Islet precursor cell (in vitro differentiated cells): Measurements from ENCODE around the gene HSPA9.
A peak's percentile ranks its signal among the peaks of the same experiment; 100 is the strongest.

Experiments used
- DNase-seq: peaks from one replicate; pipeline ENCODE4 v3.0.0-alpha.2; 2018

Gene HSPA9

DNA sequence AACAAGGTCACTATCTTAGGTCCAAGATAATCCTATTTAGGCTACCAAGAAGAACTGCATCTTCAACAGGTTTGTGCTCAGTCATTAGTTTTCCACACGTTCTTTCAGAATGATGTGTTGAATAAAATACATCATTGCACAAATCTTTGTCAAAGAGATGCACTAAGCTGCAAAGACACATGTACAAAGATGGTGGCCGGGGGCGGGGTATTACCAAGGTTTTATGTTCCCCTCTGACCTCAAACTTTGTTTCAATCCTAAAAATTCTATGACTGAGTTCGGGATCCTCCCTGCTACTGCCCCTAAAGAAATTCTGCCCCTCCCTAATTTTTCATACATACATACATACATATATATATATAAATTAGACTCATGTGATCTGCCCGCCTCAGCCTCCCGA is 14.2 kb downstream of the HSPA9 start:
- DNase-seq: no peak

DNA sequence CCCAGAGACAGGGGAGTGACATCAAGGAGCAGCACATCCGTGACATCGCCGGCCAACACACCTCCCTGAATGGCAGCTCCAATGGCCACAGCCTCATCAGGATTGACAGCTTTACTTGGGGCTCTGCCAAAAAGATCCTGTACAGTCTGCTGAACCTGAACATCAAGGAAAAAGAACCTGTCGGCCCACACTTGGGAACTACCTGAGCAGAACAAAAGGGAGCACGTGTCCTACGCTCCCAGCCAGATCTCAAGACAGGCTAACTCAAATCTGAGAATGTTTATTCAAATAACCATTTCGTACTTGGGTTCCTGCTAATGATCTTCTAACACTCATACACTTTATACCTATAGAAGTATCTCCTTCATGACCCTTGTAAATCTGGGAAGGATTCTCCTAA is 15.3 kb downstream of the HSPA9 start:
- no peak for DNase-seq

DNA sequence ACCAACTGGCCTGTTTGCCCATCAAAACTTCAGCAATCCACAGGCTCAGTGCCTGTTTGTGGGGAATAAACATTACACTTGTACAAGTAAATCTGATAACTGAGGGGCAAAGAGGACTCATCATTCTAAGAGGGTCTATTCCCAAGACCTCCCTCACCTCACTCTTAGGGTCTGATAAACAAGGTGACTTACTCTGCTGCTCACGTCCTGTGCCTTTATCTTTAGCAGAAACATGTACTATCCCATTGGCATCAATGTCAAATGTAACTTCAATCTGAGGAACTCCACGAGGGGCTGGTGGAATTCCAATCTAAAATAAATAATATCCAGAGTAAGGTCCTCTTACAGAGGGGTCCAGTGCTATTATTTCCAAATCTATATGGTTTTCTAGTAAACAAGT is 17.5 kb downstream of the HSPA9 start:
- no peak for DNase-seq

DNA sequence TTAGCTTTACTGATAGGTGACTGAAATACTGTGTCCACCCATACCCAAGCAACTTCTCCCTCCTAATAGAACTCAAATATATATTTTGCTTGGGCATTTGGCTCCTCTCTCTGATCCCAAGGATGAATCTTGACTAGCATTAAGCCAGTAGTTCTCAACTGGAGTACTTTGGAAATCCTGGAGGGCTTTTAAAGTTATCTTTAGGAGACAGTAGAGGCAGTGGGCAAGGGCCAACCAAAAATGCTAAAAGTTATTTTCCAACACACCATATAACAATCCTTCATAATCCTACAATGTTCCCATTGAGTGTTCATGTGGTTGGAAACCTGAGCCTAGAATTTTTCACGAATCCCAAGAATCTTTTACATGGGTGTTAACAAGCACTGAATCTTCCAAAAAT is 21.1 kb downstream of the HSPA9 start:
- DNase-seq: no peak

DNA sequence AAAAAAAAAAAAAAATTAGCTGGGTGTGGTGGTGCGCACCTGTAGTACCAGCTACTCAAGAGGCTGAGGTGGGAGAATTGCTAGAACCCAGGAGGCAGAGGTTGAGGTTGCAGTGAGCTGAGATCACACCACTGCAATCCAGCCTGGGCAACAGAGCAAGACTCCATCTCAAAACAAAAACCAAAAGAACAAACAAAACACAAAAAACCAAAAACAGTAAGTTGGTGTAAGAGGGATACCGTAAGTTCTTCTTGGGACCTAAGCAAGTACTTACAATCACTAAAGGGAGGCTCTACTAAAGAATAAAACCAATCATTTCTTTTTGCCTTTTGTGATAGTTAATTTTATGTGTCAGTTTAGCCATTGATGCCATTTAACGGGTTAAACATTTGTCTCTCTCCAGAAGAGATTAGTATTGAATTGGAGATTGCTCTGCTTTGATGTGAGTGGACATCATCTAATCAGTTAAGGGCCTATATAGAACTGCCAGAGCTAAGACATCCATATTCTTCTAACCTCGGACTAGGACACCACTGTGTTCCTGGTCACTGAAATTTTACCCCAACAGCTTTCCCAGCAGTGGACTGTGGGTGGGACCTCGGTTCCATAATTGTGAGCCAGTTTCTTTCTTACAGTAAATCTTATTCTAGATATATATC is 21.6 kb downstream of the HSPA9 start:
- no peak for DNase-seq

DNA sequence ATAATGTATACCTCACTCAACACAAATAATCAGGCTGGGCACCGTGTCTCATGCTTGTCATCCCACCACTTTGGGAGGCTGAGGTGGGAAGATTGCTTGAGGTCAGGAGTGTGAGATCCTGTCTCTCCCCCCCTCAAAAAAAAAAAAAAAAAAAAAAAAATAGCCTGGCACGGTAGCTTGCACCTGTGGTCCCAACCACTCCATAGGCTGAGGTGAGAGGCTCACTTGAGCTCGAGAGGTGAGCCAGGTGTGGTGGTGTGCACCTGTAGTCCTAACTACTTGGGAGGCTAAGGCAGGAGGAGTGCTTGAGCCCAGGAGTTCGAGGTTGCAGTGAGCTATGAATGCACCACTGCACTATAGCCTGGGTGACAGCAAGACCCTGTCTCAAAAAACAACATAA is 22.5 kb downstream of the HSPA9 start:
- no peak for DNase-seq

DNA sequence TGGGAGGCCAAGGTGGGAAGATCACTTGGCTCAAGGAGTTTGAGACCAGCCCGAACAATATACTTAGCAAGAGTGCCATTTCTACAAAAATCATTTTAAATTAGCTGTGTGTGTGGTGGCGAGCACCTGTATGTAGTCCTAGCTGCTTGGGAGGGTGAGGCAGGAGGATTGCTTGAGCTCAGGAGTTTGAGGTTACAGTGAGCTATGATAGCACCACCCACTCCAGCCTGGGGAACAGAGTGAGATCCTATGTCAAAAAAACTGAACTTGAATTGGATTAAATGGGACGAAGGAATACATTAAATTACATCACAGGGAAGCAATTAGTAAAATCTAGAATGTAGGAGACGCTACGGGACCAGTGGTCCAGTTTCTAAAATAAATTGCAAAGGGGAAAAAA is 25.8 kb downstream of the HSPA9 start:
- no peak for DNase-seq

DNA sequence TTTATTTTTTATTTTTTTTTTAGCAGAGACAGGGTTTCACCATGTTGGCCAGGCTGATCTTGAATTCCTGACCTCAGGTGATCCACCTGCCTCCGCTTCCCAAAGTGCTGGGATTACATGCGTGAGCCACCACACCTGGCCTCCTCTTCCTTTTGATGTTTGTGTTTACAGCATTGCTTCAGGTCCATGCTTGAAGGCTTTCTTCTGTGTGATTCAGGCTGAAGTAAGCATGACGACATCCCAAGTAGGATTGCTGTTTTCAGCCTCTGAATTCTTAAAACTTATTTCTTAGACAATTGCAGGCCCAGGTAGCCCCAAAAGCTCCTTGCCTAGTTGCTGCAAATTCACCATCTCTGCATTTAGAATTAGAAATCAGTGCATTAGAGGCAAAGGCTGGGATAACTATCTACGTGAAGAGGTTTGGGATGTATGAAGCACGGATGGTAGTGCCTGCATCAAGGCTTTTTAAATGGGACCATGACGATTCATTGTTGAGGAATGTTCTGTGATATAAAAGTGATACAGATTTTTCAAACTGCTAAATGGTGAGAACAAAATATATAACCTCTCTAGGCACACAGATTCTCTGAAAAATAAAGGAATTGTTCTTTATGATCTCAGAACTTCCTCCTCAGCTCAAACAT is 29.2 kb downstream of the HSPA9 start:
- no peak for DNase-seq

DNA sequence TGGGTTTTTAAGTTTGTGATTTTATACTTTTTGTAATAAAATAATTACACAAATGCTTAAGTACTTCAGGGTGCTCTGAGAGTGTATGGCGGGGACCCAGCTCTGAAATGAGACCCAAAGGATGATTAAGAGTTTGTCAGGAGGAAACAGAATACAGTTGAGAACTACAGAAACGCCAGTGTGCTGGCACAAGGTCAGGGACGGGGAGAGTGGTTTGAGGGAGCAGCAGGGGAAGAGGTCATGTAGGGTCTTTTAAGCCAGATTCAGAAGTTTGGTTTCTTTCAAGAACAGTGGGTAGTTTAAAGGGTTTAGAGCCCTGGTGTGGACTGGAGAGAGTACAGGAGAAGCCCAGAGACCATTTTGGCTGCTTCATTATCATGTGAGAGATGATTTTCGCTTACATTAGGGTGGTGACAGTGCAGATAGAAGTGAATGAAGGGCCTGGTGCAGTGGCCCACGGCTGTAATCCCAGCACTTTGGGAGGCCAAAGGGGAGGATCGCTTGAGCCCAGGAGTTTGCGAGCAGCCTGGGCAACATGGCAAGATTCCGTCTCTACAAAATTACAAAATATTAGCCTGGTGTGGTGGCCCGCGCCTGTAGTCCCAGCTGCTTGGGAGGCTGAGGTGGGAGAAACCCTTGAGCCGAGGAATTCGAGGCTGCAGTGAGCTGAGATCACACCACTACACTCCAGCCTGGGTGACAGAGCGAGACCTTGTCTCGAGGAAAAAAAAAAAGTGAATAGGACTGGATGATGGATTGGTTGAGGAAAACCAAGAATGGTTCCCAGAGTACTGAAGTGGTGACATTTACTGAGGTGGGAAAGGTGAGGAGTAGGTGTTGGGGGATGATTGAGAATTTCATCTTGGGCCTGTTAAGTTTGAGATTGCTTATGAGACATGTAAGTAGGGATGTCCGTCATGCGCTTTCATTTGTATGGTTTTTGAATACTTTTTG is 30.7 kb downstream of the HSPA9 start:
- no peak for DNase-seq

DNA sequence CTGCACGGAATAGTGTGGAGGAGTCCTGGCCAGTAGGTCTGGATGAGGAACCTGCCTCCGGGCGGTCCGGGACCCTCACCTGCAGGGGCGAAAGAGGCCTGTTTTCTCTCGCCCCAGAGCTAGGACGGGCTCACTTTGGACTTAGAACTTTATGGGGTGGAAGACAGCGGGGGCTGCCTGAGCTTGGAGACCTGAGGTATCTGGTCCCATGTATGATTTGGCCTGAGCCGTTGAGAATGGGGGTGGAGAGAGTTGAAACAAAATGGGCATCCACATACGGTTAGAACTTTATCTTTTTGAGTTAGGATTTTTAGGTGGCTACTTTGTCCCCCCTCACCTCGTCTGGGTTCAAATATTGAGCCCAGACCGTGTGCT is 31.5 kb downstream of the HSPA9 start:
- no peak for DNase-seq

DNA sequence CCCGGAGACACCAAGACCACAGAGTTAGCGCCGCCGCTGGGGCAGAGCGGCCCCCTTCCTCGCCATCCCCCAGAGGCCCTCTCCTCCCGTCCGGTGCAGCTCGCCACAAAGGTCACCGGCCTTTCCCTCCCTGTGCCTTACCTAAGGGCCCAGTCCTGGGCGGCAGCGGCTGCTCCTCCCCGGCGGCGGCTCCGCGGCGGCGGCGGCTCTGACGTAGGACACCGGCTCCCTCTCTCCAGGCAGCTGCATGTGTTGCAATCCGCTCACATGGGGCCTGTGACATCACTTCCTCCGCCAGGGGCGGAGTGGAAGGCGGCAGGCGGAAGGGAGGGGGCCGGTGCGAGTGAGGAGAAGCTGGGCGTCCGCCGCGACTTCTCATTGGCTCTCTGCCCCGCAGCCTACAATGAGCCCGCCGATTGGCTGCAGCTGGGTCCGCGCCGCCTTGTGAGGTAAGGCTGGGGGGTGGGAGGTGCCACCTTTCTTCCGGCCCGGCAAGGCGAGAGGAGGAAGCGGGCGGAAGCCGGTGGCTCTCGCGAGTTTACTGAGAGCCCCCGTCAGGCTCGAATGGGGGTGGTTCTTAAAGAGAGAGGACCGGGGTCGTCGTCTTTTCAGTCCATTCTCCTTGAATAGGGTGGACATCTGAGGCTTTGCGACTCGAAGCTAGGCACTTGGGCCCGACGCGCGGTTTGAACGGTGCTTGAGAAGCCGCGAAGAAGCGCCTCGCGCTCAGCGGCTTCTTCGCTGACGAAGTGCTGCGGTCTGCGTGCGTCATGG is 32.1 kb downstream of the HSPA9 start, which contains the start of gene ETF1:
ETF1 (minus strand) TSS at position 281 of the 774 bp plus-strand sequence. CDS start 318 bp downstream, outside the sequence.
- DNase-seq: peak; percentile 100

DNA sequence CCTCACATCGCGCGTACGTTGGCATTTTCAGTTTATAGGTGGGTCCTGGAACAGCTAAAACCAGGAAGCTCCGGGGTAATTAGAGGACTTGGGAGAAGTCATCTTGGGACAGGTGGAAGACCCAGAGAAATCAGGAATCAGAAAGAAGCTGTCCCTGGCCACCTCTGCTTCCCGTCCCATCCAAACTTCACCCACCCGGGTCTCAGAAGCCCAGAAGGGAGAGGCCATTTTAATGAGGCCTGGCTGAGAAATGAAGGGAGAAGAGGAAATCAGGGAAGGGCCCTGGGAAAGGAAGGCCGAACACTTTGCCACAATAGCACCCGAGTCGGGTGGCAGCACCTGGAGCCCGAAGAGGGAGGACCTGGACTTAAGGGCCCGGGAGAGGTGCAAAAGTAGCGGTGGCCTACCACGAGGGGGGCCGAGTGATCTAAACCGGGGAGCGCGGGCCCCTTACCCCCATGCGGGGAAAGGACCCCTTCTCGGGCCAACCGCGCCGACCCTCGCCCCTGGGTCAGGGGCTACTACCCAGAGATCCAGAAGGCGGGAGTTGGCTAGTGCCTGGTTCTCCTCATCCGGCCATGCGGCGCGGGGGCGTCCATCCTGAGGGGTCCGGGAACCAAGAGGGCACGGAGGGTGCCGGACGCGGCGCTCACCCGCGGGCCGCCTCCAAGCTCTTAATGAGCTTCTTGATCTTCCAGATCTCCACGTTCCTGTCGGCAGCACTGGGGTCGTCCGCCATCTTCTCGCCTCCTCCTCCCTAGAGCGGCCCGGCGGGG is 32.8 kb downstream of the HSPA9 start:
- no peak for DNase-seq

DNA sequence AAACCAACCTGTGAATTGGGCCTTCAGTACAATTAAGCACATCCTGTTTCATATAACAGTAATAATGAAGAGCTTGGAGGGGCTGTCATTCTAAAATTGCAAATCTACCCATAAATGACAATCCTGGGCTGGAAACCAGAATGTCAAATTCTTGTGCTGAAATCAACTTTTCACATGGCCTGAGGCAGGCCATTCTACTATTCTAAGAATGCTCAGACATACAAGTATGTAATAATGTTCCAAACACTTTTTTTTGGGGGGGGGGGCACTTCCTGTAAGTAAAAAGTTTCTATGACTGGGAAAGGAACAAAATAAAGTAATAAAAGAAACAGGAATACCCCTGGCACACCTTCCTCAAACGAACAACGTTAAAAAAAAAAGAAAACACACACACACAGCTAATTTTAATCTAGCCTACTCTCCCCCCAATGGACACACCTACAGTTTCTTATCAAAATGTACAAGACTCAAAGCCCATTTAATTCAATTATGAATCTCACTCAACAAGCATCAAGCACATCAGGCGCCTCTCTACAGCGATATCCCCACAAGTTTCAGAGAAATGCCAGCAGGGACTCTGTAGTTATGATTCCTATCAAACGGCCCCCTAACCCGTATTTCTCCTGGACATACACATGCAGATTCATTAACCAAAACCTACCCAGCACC is 33.6 kb downstream of the HSPA9 start:
- DNase-seq: no peak

DNA sequence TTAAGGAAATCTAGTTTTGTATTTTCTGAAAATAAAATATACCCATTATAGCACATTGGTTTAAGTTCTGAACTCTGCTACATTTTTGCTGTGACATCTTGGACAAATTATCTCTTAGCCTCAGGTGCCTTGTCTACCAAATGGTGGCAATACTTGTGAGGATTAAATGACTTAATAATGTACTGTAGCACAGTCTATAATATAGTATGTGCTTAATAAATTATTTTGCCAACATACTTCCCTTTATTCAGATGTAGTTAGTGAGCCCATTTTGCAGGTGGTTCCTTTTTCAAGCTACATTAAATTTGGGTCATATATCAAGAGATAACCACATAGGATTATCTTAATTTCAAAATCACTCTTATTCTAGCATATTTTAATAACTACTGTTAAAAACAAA is 35.4 kb downstream of the HSPA9 start:
- no peak for DNase-seq

DNA sequence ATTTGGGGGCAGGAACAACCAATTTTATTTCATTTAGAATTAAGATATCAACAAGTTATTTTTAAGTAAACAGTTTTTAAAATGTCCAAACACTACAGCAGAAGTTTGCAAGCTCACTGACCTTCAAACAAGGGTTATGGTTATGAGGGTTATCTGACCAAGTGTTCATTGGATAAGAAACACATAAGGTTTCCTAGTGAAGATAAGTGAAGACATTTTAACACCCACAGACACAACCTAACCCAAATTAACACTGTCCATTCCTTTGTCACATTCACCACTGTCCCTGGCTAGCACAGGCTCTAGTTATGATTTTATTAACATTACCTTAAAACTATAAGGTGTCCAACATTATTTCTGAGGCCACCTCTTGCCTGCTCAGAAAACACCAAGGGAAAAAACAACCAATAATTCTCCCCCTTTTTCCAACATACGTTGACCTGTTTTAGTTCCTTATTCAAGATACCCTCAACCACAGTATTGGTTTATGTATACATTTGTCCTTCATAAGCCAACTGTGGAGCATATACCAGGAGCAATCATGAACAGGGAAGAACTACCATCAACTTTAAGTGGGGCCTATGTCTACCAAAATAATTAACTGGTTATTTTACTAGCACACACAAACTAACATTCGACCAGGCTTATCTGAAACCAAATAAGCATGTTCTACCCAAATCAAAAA is 36.1 kb downstream of the HSPA9 start:
- no peak for DNase-seq

DNA sequence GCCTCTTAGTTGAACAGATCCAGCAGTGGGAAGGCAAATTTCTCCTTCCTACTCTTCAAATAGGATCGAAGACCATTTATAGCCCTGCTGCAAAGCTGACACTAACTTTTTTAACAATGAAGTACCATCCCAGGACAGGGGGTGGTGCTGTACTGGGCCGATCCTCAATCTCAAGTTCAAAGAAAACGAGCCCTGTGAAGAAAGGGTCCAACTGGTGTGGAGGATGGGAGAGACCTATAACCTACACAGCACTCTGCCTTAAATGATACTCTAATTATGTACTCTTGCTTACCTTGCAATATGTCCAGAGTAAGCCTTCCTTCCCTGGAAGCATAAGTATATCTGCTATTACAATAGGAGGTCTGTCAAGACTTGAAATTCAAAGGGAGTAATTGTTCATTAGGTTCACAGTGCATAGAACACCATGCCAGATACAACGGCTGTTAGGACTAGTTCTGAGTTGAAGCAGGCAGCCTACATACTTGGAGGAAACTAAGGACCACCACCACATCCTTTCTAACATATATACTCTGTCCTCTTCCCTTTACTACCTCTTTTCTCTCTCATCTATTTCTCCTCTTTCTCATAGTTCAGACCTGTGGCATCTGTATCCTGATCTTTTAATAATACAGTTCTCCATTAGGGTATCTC is 38.4 kb downstream of the HSPA9 start:
- DNase-seq: no peak

DNA sequence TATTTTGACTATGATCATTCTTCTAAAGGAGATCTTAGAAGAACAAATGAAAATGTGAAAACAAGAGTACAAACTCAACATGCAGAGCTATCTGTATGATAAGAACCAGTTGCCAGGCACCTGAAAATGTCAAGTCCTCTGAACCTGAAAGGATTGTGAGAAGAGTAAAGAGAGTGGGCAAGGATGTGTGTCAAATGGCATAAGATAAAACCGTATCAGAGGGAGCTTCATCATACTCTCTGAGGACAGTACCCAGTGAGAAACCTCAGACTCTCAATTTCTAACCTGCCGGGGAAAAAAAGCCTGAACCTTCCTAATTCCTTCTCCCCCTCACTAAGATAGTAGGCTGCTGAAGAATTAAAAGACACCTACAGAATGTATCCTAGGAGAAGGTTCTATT is 39.0 kb downstream of the HSPA9 start:
- DNase-seq: no peak

DNA sequence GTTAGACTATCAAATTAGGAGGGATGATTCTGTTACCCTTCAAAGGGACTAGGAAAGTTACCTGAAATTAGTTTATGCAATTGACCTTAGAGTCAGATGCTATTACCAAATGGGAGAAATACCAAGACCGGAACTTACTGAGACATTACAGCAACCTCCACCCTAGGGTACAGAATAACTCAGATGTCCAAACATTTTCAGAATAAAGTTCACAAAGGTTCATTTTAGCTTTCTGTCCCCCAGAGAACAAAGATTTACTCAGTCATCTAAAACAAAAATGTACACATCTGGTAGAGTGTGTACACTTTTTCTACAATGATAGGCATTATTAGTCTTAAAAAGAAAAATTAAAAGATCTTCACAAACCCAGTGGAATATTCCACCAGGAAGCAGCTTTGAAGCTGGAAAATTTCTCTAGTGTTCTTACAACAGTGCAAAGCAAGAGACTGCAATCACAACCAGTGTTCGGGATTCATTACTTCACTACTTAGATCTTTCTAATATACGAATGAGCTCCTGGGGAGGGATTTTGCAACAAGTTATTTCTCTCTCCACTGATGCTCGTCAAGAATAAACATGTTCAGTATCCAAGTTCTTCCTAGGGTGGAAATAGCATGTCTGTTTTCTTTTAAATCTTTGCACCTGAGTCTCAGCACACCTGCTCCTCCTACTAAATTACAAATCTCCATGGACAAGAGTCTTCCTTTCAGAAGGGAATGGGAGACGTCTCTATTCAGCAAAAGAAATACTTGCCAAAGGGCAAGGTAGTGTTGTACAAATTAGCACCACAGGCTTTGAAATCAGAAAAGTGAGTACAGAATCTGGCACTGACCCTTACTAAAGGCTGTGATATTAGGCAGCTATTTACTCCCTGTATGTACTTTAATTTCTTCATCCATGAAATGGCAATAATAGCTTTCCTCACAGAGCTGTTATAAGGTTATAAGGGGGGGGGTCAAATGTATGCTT is 40.9 kb downstream of the HSPA9 start:
- DNase-seq: no peak

DNA sequence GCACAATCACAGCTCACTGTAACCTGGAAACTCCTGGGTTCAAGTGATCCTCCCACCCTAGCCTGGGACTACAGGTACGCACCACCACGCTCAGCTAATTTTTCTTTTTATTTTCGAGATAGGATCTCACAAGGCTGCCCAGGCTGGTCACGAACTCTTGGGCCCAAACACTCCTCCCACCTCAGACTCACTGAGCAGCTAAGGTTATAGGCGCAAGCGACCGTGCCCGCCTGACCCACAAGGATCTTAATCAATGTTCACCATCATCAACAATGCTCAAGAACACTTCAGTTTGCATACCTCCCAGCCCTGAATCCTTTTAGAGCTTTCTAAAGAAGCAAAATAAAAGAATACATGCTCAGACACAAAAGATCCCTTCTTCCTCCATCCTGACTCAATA is 45.4 kb downstream of the HSPA9 start:
- DNase-seq: no peak
